GM19395 (cell line): ENCODE measurements around the gene ZNF417.
A peak's percentile ranks its signal among the peaks of the same experiment; 100 is the strongest.
"Not testable (repeated sequence)": the region's sequence is repeated elsewhere in the genome, so short reads cannot be mapped to it uniquely, and the experiment has no call there.

Source experiments
- ATAC-seq: cut with Tn5 transposase; IDR thresholded peaks from one replicate; pipeline ENCODE4 v1.9.1; 2021; ENCODE audit warnings: mild to moderate bottlenecking, moderate library complexity; ENCODE audit not compliant: unreplicated experiment

ZNF417 gene

GRCh38 chr19:57916168-57916995 is at the start of gene ZNF417:
ZNF417 (minus strand) TSS chr19:57916592; CDS start chr19:57916411, 181 bp downstream.
- ATAC-seq = peak; percentile 98

- ATAC-seq = no peak
Observed at GRCh38 chr19:57964761-57965160, 48.4 kb upstream of the ZNF417 start.

- no peak for ATAC-seq
Observed at GRCh38 chr19:57961785-57962184, 45.4 kb upstream of the ZNF417 start.

GRCh38 chr19:57954996-57955395 is 38.6 kb upstream of the ZNF417 start:
- ATAC-seq = no peak

GRCh38 chr19:57949702-57950101 is 33.3 kb upstream of the ZNF417 start:
- no peak for ATAC-seq

GRCh38 chr19:57949296-57949695 is 32.9 kb upstream of the ZNF417 start:
- no peak for ATAC-seq

GRCh38 chr19:57947419-57948134 is 31.2 kb upstream of the ZNF417 start, which contains the start of gene ZNF256:
ZNF256 (minus strand) TSS chr19:57947706; CDS start chr19:57947474, 232 bp downstream.
- peak; percentile 89 for ATAC-seq

GRCh38 chr19:57947088-57947418 is 30.7 kb upstream of the ZNF417 start:
- ATAC-seq = peak; percentile 6

- ATAC-seq = no peak
Observed at GRCh38 chr19:57946316-57946715, 29.9 kb upstream of the ZNF417 start.

- ATAC-seq = no peak
Observed at GRCh38 chr19:57941593-57941992, 25.2 kb upstream of the ZNF417 start.

- ATAC-seq = no peak
Observed at GRCh38 chr19:57935731-57936130, 19.3 kb upstream of the ZNF417 start.

GRCh38 chr19:57934820-57935665 is 18.7 kb upstream of the ZNF417 start, which contains the start of gene ZNF418:
ZNF418 (minus strand) TSS chr19:57935402; CDS start chr19:57933822, 1,580 bp downstream.
- peak; percentile 77 for ATAC-seq

- ATAC-seq = no peak
Observed at GRCh38 chr19:57927587-57927986, 11.2 kb upstream of the ZNF417 start.

- ATAC-seq = no peak
Observed at GRCh38 chr19:57914531-57914930, 1.9 kb downstream of the ZNF417 start.

- no peak for ATAC-seq
Observed at GRCh38 chr19:57907394-57907793, 9.0 kb downstream of the ZNF417 start.

- ATAC-seq = no peak
Observed at GRCh38 chr19:57905258-57905657, 11.1 kb downstream of the ZNF417 start.

- ATAC-seq = no peak
Observed at GRCh38 chr19:57903618-57904184, 12.7 kb downstream of the ZNF417 start.

GRCh38 chr19:57900311-57900710 is 16.1 kb downstream of the ZNF417 start:
- no peak for ATAC-seq

GRCh38 chr19:57890706-57891105 is 25.7 kb downstream of the ZNF417 start:
- not testable (repeated sequence) for ATAC-seq

GRCh38 chr19:57888560-57889231 is 27.7 kb downstream of the ZNF417 start, which contains the start of gene ZNF814:
ZNF814 (minus strand) TSS chr19:57889037; CDS start chr19:57888802, 235 bp downstream.
- ATAC-seq = peak; percentile 85
